Natural killer cell (primary cell): ENCODE results near the gene LIN37. TPM values are rescaled to one million over a fixed set of nuclear protein-coding genes. Genes with fewer than 3 reads are reported as not detected.

Experiments used
- ATAC-seq, 3 donors: fragments of 150-1000 bp in 2 of 3; fragments of 200-7000 bp in 1 of 3; cut with Tn5 transposase; 1 replicate in 1 of 3; 2 replicates in 2 of 3; pipeline ENCODE4 v1.10.0; 2021; ENCODE audit warnings: mild to moderate bottlenecking in 2 of 3, moderate library complexity in 2 of 3
- DNase-seq, 2 donors: peaks; one replicate each; pipeline versions ENCODE4 v3.0.0 to v3.0.0-alpha.2; 2013 to 2021; ENCODE audit warnings: mixed read lengths in 1 of 2
- H3K27ac ChIP-seq: one replicate; pipeline ENCODE4 v1.5.1; 2013; ENCODE audit warnings: mild to moderate bottlenecking, low read length
- H3K27me3 ChIP-seq: one replicate; pipeline ENCODE4 v1.6.1; 2013; ENCODE audit warnings: low read length; ENCODE audit not compliant: control insufficient read depth, insufficient read depth
- H3K36me3 ChIP-seq: one replicate; pipeline ENCODE4 v1.6.1; 2013; ENCODE audit warnings: low read length; ENCODE audit not compliant: control insufficient read depth, insufficient read depth
- H3K4me1 ChIP-seq: one replicate; pipeline ENCODE4 v1.6.1; 2013; ENCODE audit warnings: low read length; ENCODE audit not compliant: control insufficient read depth, insufficient read depth
- H3K4me3 ChIP-seq: one replicate; pipeline ENCODE4 v1.5.1; 2013; ENCODE audit warnings: low read length
- H3K9me3 ChIP-seq: one replicate; pipeline ENCODE4 v1.6.1; 2013; ENCODE audit warnings: low read length; ENCODE audit not compliant: control insufficient read depth, insufficient read depth
- H3K27ac Mint-ChIP-seq, 2 donors: one replicate each; pipeline ENCODE4 v1.8.0; 2022; ENCODE audit warnings: mild to moderate bottlenecking in 2 of 2, mixed read lengths in 2 of 2, moderate library complexity in 1 of 2
- H3K27me3 Mint-ChIP-seq, 2 donors: one replicate each; pipeline ENCODE4 v1.8.0; 2022; ENCODE audit warnings: low read depth in 2 of 2, mixed read lengths in 2 of 2
- H3K36me3 Mint-ChIP-seq: one replicate; pipeline ENCODE4 v1.8.0; 2022; ENCODE audit warnings: mixed read lengths
- H3K4me1 Mint-ChIP-seq, 2 donors: one replicate each; pipeline ENCODE4 v1.8.0; 2022; ENCODE audit warnings: mixed read lengths in 2 of 2
- H3K4me3 Mint-ChIP-seq: one replicate; pipeline ENCODE4 v1.8.0; 2022; ENCODE audit warnings: mild to moderate bottlenecking, moderate library complexity, mixed read lengths
- H3K9me3 Mint-ChIP-seq, 2 donors: one replicate each; pipeline ENCODE4 v1.8.0; 2022; ENCODE audit warnings: mixed read lengths in 2 of 2
- CTCF ChIP-seq: fragments of 200-600 bp; IDR thresholded peaks from one replicate; pipeline ENCODE4 v1.8.0; 2022; ENCODE audit warnings: antibody characterized with exemption
- WGBS: methylation state at CpG from one replicate; pipeline ENCODE4 v1.1.7; 2013; ENCODE audit warnings: missing lambda C conversion rate; ENCODE audit not compliant: insufficient coverage; 5-methylcytosine and 5-hydroxymethylcytosine counted together
- intact Hi-C: fragments of 100-400 bp; cut with micrococcal nuclease; formaldehyde crosslinking; loops from one replicate; pipeline ENCODE4 v1.14.2; 2022
- total RNA-seq, 4 donors: library from RNA; stranded (reverse); fragments of 120-200 nt in 1 of 4; gene quantifications; one replicate each; pipeline versions ENCODE4 v1.2.3 to v1.2.4, GENCODE V29; 2013 to 2022

Gene LIN37
- 10 to 100 TPM; 16.7 to 22.1 (median 18.2) TPM for total RNA-seq
- 14.0 TPM for total RNA-seq (2013)

GRCh38 chr19:35748106-35749020 lies at the start of gene LIN37:
LIN37 (plus strand) TSS chr19:35748576; CDS start chr19:35748725, 149 bp downstream.
- DNase-seq: peak; percentile 97 to 99
- intact Hi-C loops: loop anchor here (1.0 to 10.0 kb wide), 5 partner anchors 10 to 369 kb away; partner anchors contain the start of genes HCST, NFKBID, PROSER3 and TBCB
- Mint-ChIP-seq H3K27me3 (no peaks in the 10 kb centered on the region), H3K9me3 (no peaks in the 10 kb centered on the region), H3K36me3 (no peaks in the 10 kb centered on the region), H3K27ac (peak within 1 kb of the TSS; percentile 92), H3K4me3 (peak within 1 kb of the TSS; percentile 97), H3K4me1 (peaks cover 33 to 47% of the 10 kb centered on the region in 2 donors)
- Histone ChIP-seq H3K36me3 (peaks cover 16% of the 10 kb centered on the region), H3K9me3 (no peaks in the 10 kb centered on the region), H3K27me3 (no peaks in the 10 kb centered on the region), H3K4me3 (peak within 1 kb of the TSS; percentile 91), H3K27ac (peak within 1 kb of the TSS; percentile 84), H3K4me1 (peaks cover 46% of the 10 kb centered on the region)
- no peak for TF ChIP-seq CTCF
- 1% methylated on average over 41 of the region's 45 CpGs for WGBS
- ATAC-seq: peak; percentile 73 to 90 (median 77)

- no peaks in the 10 kb centered on the region for H3K9me3 ChIP-seq
- H3K27me3 Mint-ChIP-seq: peaks cover 4 to 7% of the 10 kb centered on the region in 2 donors
- DNase-seq (peak; percentile 85 to 97), ATAC-seq (peak; percentile 99)
- no peak for TF ChIP-seq CTCF
- no peaks in the 10 kb centered on the region for H3K9me3 Mint-ChIP-seq
- H3K4me1 ChIP-seq: peaks cover 14% of the 10 kb centered on the region
- under 1% methylated on average over 50 of the region's 50 CpGs for WGBS
- H3K27me3 ChIP-seq: no peaks in the 10 kb centered on the region
- peak overlapping the region; percentile 97 for H3K4me3 Mint-ChIP-seq
- H3K4me1 Mint-ChIP-seq: peaks cover 8 to 10% of the 10 kb centered on the region in 2 donors
- H3K27ac ChIP-seq: peak overlapping the region; percentile 41
- intact Hi-C loops: loop anchor here (1.0 to 5.0 kb wide), 2 partner anchors 14 to 45 kb away; partner anchors contain the start of genes LIN37, PSENEN and U2AF1L4
- no peaks in the 10 kb centered on the region for H3K36me3 Mint-ChIP-seq
- no peaks in the 10 kb centered on the region for H3K36me3 ChIP-seq
- H3K4me3 ChIP-seq: peak overlapping the region; percentile 46
- peak overlapping the region; percentile 82 to 87 for H3K27ac Mint-ChIP-seq
These were observed 46.0 kb upstream of the LIN37 start for GRCh38 chr19:35702223-35703012.

GRCh38 chr19:35703343-35703742 lies 45.0 kb upstream of the LIN37 start:
- Mint-ChIP-seq H3K27ac (no peak overlapping the region), H3K27me3 (peaks cover 4 to 7% of the 10 kb centered on the region in 2 donors), H3K36me3 (no peaks in the 10 kb centered on the region), H3K4me3 (peak overlapping the region; percentile 37), H3K9me3 (no peaks in the 10 kb centered on the region), H3K4me1 (peaks cover 8 to 10% of the 10 kb centered on the region in 2 donors)
- ATAC-seq (no peak), DNase-seq (no peak)
- intact Hi-C loops: loop anchor here (5.0 kb wide), 1 partner anchor 44 kb away; the partner anchor contains the start of genes LIN37, PSENEN and U2AF1L4
- peaks cover 14% of the 10 kb centered on the region for H3K4me1 ChIP-seq
- no peaks in the 10 kb centered on the region for H3K9me3 ChIP-seq
- H3K36me3 ChIP-seq: no peaks in the 10 kb centered on the region
- no peak overlapping the region for H3K27ac ChIP-seq
- no peak overlapping the region for H3K4me3 ChIP-seq
- WGBS: 62% methylated on average over 5 of the region's 9 CpGs
- TF ChIP-seq CTCF: no peak
- no peaks in the 10 kb centered on the region for H3K27me3 ChIP-seq
